ENCODE data around the gene FBXW12.

FBXW12 gene

GRCh38 chr3:48369693-48370332 is 2.2 kb upstream of the FBXW12 start:
- CTCF ChIA-PET: no interaction called here
- no peak overlapping the region for H3K4me3 ChIP-seq (ENCODE audit: low read depth, low read length)
- H3K9me3 ChIP-seq (ENCODE audit: control insufficient read depth, insufficient read depth, low read depth, low read length): no peaks in the 10 kb centered on the region
- TF ChIP-seq ZNF629 (tag by site-specific recombination; IDR thresholded peaks at IDR 0.05) (no peak), ZNF266 (tag by site-specific recombination; IDR thresholded peaks at IDR 0.05; ENCODE audit: low read depth) (peak; percentile 40; the same call in 1 of the 2 replicates), PBX3 (CRISPR knock-in tag; IDR thresholded peaks at IDR 0.05) (no peak)
- POLR2A ChIA-PET: no interaction called here
- no peaks in the 10 kb centered on the region for H3K4me1 ChIP-seq (ENCODE audit: control insufficient read depth, insufficient read depth, low read length)
- H3K27ac ChIP-seq (ENCODE audit: extremely low read depth, low read depth, low read length): no peak overlapping the region
- no peaks in the 10 kb centered on the region for H3K36me3 ChIP-seq (ENCODE audit: control insufficient read depth in 2 of 2, insufficient read depth in 1 of 2, low read length in 2 of 2)

DNA sequence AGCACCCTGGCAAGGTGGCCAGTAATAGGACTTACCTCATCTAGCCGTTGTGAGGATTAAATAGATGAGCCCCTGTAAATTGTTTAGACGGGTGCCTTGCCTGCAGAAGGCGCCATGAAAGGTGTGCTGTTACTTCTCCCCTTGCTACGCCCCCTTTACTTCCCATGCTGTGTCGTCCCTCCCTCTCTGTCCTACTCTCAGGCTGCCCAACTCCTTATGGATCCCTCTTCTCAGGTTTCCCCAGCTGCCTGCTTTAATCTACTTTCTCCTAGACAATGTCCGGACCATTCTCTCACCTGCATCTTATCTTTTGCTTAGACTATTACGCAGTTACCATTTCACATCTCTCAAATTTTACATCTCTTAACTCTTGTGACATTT is 1.7 kb upstream of the FBXW12 start:
- no peak overlapping the region for H3K27ac ChIP-seq (ENCODE audit: extremely low read depth, low read depth, low read length)
- TF ChIP-seq ZNF341 (tag by site-specific recombination; IDR thresholded peaks at IDR 0.05; ENCODE audit: low read depth): 0 out of 2 replicates have a peak, but pooled peaks have one; percentile 22
- no peak for TF ChIP-seq ZNF529 (tag by site-specific recombination; IDR thresholded peaks at IDR 0.05; ENCODE audit: insufficient replicate concordance)
- H3K36me3 ChIP-seq (ENCODE audit: control insufficient read depth in 2 of 2, insufficient read depth in 1 of 2, low read length in 2 of 2): no peaks in the 10 kb centered on the region
- ChIA-PET CTCF (no interaction called here), POLR2A (no interaction called here)
- H3K4me1 ChIP-seq (ENCODE audit: control insufficient read depth, insufficient read depth, low read length): no peaks in the 10 kb centered on the region
- H3K9me3 ChIP-seq (ENCODE audit: control insufficient read depth, insufficient read depth, low read depth, low read length): no peaks in the 10 kb centered on the region
- no peak overlapping the region for H3K4me3 ChIP-seq (ENCODE audit: low read depth, low read length)

GRCh38 chr3:48372377-48372770 is 355 bp downstream of the FBXW12 start:
- POLR2A ChIA-PET: no interaction called here
- no peak for TF ChIP-seq ZNF548 (tag by site-specific recombination; IDR thresholded peaks at IDR 0.05)
- no peak for TF ChIP-seq ZNF354C (tag by site-specific recombination; IDR thresholded peaks at IDR 0.05; ENCODE audit: borderline replicate concordance, low read depth)
- TF ChIP-seq ZEB2 (tag by site-specific recombination; IDR thresholded peaks at IDR 0.05): no peak
- TF ChIP-seq ZNF174 (tag by site-specific recombination; IDR thresholded peaks at IDR 0.05): no peak
- no peak for TF ChIP-seq ZNF335 (tag by site-specific recombination; conservative IDR thresholded peaks at IDR 0.05)
- TF ChIP-seq ZNF558 (tag by site-specific recombination; IDR thresholded peaks at IDR 0.05): no peak
- TF ChIP-seq ZNF311 (tag by site-specific recombination; IDR thresholded peaks at IDR 0.05; ENCODE audit: borderline replicate concordance): no peak
- TF ChIP-seq ZNF660 (tag by site-specific recombination; IDR thresholded peaks at IDR 0.05): no peak
- no peak for TF ChIP-seq SP3 (tag by site-specific recombination; IDR thresholded peaks at IDR 0.05)
- TF ChIP-seq ZNF692 (tag by site-specific recombination; IDR thresholded peaks at IDR 0.05): no peak
- TF ChIP-seq ZNF416 (tag by site-specific recombination; IDR thresholded peaks at IDR 0.05): no peak
- TF ChIP-seq KLF17 (tag by site-specific recombination; IDR thresholded peaks at IDR 0.05): no peak
- no peak for TF ChIP-seq KLF8 (tag by site-specific recombination; IDR thresholded peaks at IDR 0.05)
- TF ChIP-seq ZNF580 (tag by site-specific recombination; IDR thresholded peaks at IDR 0.05): no peak
- TF ChIP-seq ZNF169 (tag by site-specific recombination; IDR thresholded peaks at IDR 0.05): no peak
- TF ChIP-seq BCL11A (tag by site-specific recombination; IDR thresholded peaks at IDR 0.05; ENCODE audit: low read depth): no peak
- no peak for TF ChIP-seq ZSCAN30 (tag by site-specific recombination; IDR thresholded peaks at IDR 0.05)
- TF ChIP-seq, protein P1, sequence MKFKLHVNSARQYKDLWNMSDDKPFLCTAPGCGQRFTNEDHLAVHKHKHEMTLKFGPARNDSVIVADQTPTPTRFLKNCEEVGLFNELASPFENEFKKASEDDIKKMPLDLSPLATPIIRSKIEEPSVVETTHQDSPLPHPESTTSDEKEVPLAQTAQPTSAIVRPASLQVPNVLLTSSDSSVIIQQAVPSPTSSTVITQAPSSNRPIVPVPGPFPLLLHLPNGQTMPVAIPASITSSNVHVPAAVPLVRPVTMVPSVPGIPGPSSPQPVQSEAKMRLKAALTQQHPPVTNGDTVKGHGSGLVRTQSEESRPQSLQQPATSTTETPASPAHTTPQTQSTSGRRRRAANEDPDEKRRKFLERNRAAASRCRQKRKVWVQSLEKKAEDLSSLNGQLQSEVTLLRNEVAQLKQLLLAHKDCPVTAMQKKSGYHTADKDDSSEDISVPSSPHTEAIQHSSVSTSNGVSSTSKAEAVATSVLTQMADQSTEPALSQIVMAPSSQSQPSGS (tag by site-specific recombination; IDR thresholded peaks at IDR 0.05; ENCODE audit: low read depth): no peak
- TF ChIP-seq, protein P2, sequence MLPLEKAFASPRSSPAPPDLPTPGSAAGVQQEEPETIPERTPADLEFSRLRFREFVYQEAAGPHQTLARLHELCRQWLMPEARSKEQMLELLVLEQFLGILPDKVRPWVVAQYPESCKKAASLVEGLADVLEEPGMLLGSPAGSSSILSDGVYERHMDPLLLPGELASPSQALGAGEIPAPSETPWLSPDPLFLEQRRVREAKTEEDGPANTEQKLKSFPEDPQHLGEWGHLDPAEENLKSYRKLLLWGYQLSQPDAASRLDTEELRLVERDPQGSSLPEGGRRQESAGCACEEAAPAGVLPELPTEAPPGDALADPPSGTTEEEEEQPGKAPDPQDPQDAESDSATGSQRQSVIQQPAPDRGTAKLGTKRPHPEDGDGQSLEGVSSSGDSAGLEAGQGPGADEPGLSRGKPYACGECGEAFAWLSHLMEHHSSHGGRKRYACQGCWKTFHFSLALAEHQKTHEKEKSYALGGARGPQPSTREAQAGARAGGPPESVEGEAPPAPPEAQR (tag by site-specific recombination; IDR thresholded peaks at IDR 0.05): no peak
- H3K27ac ChIP-seq (ENCODE audit: extremely low read depth, low read depth, low read length): no peak overlapping the region
- H3K4me3 ChIP-seq (ENCODE audit: low read depth, low read length): no peak overlapping the region
- CTCF ChIA-PET: no interaction called here
- H3K36me3 ChIP-seq (ENCODE audit: control insufficient read depth in 2 of 2, insufficient read depth in 1 of 2, low read length in 2 of 2): no peaks in the 10 kb centered on the region
- H3K9me3 ChIP-seq (ENCODE audit: control insufficient read depth, insufficient read depth, low read depth, low read length): no peaks in the 10 kb centered on the region
- H3K4me1 ChIP-seq (ENCODE audit: control insufficient read depth, insufficient read depth, low read length): no peaks in the 10 kb centered on the region
